WTC11 (cell line): ENCODE measurements around the gene SNX13. TPM values are rescaled to one million over a fixed set of nuclear protein-coding genes. Genes with fewer than 3 reads are reported as not detected.

Experiments used
- ATAC-seq: fragments of 200-7000 bp; cut with Tn5 transposase; 2 replicates; pipeline ENCODE4 v1.10.0; 2021; ENCODE audit warnings: mild to moderate bottlenecking, moderate library complexity
- CTCF ChIA-PET: fragments of 300-600 bp; sonication (Branson Sonifier 250); formaldehyde crosslinking; loops from one replicate; lab custom pipeline; 2021; ENCODE audit warnings: antibody characterized with exemption; lab: Charles Lee
- POLR2A ChIA-PET: fragments of 350-600 bp; sonication (Branson Sonifier 250); formaldehyde crosslinking; loops from one replicate; lab custom pipeline; 2021; ENCODE audit warnings: antibody characterized with exemption; lab: Charles Lee
- DNase-seq: peaks from one replicate; pipeline ENCODE4 v3.0.0; 2021; ENCODE audit warnings: low spot score
- H3K27ac Mint-ChIP-seq: 2 replicates; pipeline ENCODE4 v1.8.0; 2021; ENCODE audit warnings: mixed read lengths
- H3K27me3 Mint-ChIP-seq: 2 replicates; pipeline ENCODE4 v1.8.0; 2021; ENCODE audit warnings: low read depth, mild to moderate bottlenecking, moderate library complexity, mixed read lengths
- H3K36me3 Mint-ChIP-seq: 2 replicates; pipeline ENCODE4 v1.8.0; 2021; ENCODE audit warnings: mixed read lengths
- H3K4me1 Mint-ChIP-seq: 2 replicates; pipeline ENCODE4 v1.8.0; 2022; ENCODE audit warnings: mixed read lengths
- H3K4me3 Mint-ChIP-seq: 2 replicates; pipeline ENCODE4 v1.8.0; 2021; ENCODE audit warnings: mild to moderate bottlenecking, moderate library complexity, mixed read lengths
- H3K9me3 Mint-ChIP-seq: 2 replicates; pipeline ENCODE4 v1.8.0; 2021; ENCODE audit warnings: mixed read lengths
- E2F1 ChIP-seq: sonication (generic); formaldehyde crosslinking; IDR thresholded peaks from 2 replicates; pipeline ENCODE4 v1.8.0; 2022; ENCODE audit warnings: mild to moderate bottlenecking, missing genetic modification reagents
- FOXJ3 ChIP-seq: sonication (generic); formaldehyde crosslinking; IDR thresholded peaks from 2 replicates; pipeline ENCODE4 v1.9.0; 2021; ENCODE audit warnings: missing genetic modification reagents, mild to moderate bottlenecking, borderline replicate concordance
- FOXP1 ChIP-seq: sonication (generic); formaldehyde crosslinking; IDR thresholded peaks from 2 replicates; pipeline ENCODE4 v1.8.0; 2022; ENCODE audit warnings: missing genetic modification reagents, mild to moderate bottlenecking, moderate library complexity, borderline replicate concordance
- GRHL2 ChIP-seq: fragments of 250-450 bp; sonication (Bioruptor Pico); IDR thresholded peaks from 2 replicates; pipeline ENCODE4 v1.8.0; 2022; ENCODE audit warnings: mild to moderate bottlenecking, moderate library complexity; ENCODE audit not compliant: insufficient replicate concordance, severe bottlenecking
- GTF2I ChIP-seq: fragments of 250-450 bp; sonication (Bioruptor Pico); conservative IDR thresholded peaks from 2 replicates; pipeline ENCODE4 v1.4.0; 2021; ENCODE audit warnings: mild to moderate bottlenecking
- IRF2 ChIP-seq: sonication (generic); formaldehyde crosslinking; IDR thresholded peaks from 2 replicates; pipeline ENCODE4 v1.8.0; 2022; ENCODE audit warnings: low read depth, missing genetic modification reagents, borderline replicate concordance
- JAZF1 ChIP-seq: fragments of 250-450 bp; sonication (Bioruptor Pico); IDR thresholded peaks from 2 replicates; pipeline ENCODE4 v1.9.0; 2021; ENCODE audit warnings: moderate library complexity, mild to moderate bottlenecking, inconsistent platforms
- MAX ChIP-seq: sonication (generic); formaldehyde crosslinking; IDR thresholded peaks from 2 replicates; pipeline ENCODE4 v1.8.0; 2022; ENCODE audit warnings: mild to moderate bottlenecking, missing genetic modification reagents
- OVOL2 ChIP-seq: fragments of 250-450 bp; sonication (Bioruptor Pico); IDR thresholded peaks from 2 replicates; pipeline ENCODE4 v1.9.0; 2021; ENCODE audit warnings: mild to moderate bottlenecking, borderline replicate concordance
- RORB ChIP-seq: fragments of 250-450 bp; sonication (Bioruptor Pico); IDR thresholded peaks from 2 replicates; pipeline ENCODE4 v1.9.0; 2021; ENCODE audit warnings: mild to moderate bottlenecking
- SOX15 ChIP-seq: fragments of 250-450 bp; sonication (Bioruptor Pico); IDR thresholded peaks from 2 replicates; pipeline ENCODE4 v1.9.0; 2021; ENCODE audit warnings: mild to moderate bottlenecking
- TCF7 ChIP-seq: sonication (generic); formaldehyde crosslinking; IDR thresholded peaks from 2 replicates; pipeline ENCODE4 v1.8.0; 2022; ENCODE audit warnings: mild to moderate bottlenecking, low read depth, missing genetic modification reagents, moderate library complexity
- TEAD4 ChIP-seq: sonication (generic); formaldehyde crosslinking; IDR thresholded peaks from 2 replicates; pipeline ENCODE4 v1.8.0; 2022; ENCODE audit warnings: mild to moderate bottlenecking, missing genetic modification reagents
- USF2 ChIP-seq: sonication (generic); formaldehyde crosslinking; IDR thresholded peaks from 2 replicates; pipeline ENCODE4 v1.8.1; 2023; ENCODE audit warnings: mild to moderate bottlenecking, missing genetic modification reagents, moderate library complexity
- ZNF219 ChIP-seq: sonication (generic); formaldehyde crosslinking; IDR thresholded peaks from 2 replicates; pipeline ENCODE4 v1.8.0; 2023; ENCODE audit warnings: missing genetic modification reagents, mild to moderate bottlenecking, borderline replicate concordance
- ZNF232 ChIP-seq: sonication (generic); formaldehyde crosslinking; IDR thresholded peaks from 2 replicates; pipeline ENCODE4 v1.8.0; 2022; ENCODE audit warnings: mild to moderate bottlenecking, missing genetic modification reagents
- ZNF396 ChIP-seq: fragments of 250-450 bp; sonication (Bioruptor Pico); IDR thresholded peaks from 2 replicates; pipeline ENCODE4 v1.8.0; 2021; ENCODE audit warnings: mild to moderate bottlenecking, moderate library complexity, borderline replicate concordance
- ZNF512 ChIP-seq: sonication (generic); formaldehyde crosslinking; IDR thresholded peaks from 2 replicates; pipeline ENCODE4 v1.8.1; 2022; ENCODE audit warnings: missing genetic modification reagents, borderline replicate concordance
- total RNA-seq: library from RNA; stranded (reverse); gene quantifications from 3 replicates; pipeline ENCODE4 v1.2.3, GENCODE V29; 2021
- TF ChIP-seq, protein P1 (sequence below): sonication (generic); formaldehyde crosslinking; IDR thresholded peaks from 2 replicates; pipeline ENCODE4 v1.8.1; 2023; ENCODE audit warnings: mild to moderate bottlenecking, missing genetic modification reagents
- TF ChIP-seq, protein P2 (sequence below): sonication (generic); formaldehyde crosslinking; IDR thresholded peaks from 2 replicates; pipeline ENCODE4 v1.8.1; 2023; ENCODE audit warnings: mild to moderate bottlenecking, missing genetic modification reagents, borderline replicate concordance
- TF ChIP-seq, protein P3 (sequence below): fragments of 250-450 bp; sonication (Bioruptor Pico); IDR thresholded peaks from 2 replicates; pipeline ENCODE4 v1.9.0; 2021; ENCODE audit warnings: mild to moderate bottlenecking
- TF ChIP-seq, protein P4 (sequence below): fragments of 250-450 bp; sonication (Bioruptor Pico); conservative IDR thresholded peaks from 2 replicates; pipeline ENCODE4 v1.9.0; 2021; ENCODE audit warnings: mild to moderate bottlenecking

The SNX13 gene
- total RNA-seq, 1 experiment from 2014 or later: 27.5 TPM

DNA sequence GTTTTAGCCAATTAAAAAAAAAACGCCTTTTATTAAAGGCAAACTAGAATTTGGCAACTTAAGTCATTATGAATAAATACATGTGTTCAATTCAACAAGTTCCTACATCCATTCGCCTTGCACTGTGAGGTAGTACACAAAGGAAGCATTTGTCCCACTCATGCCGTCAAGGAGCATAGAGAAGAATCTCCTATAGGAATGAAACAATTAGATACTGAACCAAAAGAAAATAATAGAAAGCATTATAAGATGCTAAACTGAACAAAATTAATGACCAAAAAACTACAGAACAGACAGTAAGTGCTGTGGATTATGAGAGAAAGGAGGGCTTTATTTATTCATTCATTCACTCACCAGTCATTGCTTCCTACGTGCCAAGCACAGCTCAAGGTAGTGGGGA is 42.2 kb downstream of the SNX13 start (continued):
- TF ChIP-seq, protein P1, sequence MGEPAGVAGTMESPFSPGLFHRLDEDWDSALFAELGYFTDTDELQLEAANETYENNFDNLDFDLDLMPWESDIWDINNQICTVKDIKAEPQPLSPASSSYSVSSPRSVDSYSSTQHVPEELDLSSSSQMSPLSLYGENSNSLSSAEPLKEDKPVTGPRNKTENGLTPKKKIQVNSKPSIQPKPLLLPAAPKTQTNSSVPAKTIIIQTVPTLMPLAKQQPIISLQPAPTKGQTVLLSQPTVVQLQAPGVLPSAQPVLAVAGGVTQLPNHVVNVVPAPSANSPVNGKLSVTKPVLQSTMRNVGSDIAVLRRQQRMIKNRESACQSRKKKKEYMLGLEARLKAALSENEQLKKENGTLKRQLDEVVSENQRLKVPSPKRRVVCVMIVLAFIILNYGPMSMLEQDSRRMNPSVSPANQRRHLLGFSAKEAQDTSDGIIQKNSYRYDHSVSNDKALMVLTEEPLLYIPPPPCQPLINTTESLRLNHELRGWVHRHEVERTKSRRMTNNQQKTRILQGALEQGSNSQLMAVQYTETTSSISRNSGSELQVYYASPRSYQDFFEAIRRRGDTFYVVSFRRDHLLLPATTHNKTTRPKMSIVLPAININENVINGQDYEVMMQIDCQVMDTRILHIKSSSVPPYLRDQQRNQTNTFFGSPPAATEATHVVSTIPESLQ: no peak
- TF ChIP-seq MAX (CRISPR knock-in tag) (no peak), FOXP1 (CRISPR knock-in tag) (no peak), USF2 (CRISPR knock-in tag) (no peak), ZNF232 (CRISPR knock-in tag) (no peak), JAZF1 (CRISPR knock-in tag) (no peak)

DNA sequence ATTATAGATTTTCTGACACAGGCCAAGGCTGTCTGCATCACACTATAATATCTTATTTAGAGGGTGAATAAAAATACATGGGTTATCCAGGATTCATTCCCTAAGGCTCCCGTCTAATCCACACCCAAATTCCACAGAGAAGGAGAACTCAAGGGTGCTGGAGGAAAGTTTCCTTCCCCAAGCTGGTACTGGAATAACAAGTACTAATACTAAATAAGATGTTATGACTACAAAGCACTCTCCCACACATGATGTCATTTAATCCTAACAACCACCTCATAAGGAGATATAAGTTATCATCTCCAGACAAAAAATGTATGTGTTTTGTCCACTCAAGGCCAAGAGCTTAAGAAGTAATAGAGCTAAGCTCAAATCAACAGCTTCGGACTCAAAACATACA is 53.0 kb downstream of the SNX13 start:
- POLR2A ChIA-PET: interaction anchor here (0.6 kb wide), 1 partner anchor 853 kb away, joined by 3 read pairs; no protein-coding TSS in a partner anchor
- peaks cover 18% of the 10 kb centered on the region for H3K36me3 Mint-ChIP-seq
- ATAC-seq: no peak
- CTCF ChIA-PET: no interaction called here
- H3K27ac Mint-ChIP-seq: 0 out of 2 replicates have a peak overlapping the region, but pooled peaks have one; percentile 9
- H3K27me3 Mint-ChIP-seq: no peaks in the 10 kb centered on the region
- no peak overlapping the region for H3K4me3 Mint-ChIP-seq
- peaks cover 13% of the 10 kb centered on the region for H3K4me1 Mint-ChIP-seq
- no peak for DNase-seq
- H3K9me3 Mint-ChIP-seq: no peaks in the 10 kb centered on the region
- TF ChIP-seq E2F1 (CRISPR knock-in tag) (no peak), TCF7 (CRISPR knock-in tag) (no peak), FOXJ3 (CRISPR knock-in tag) (no peak), ZNF219 (CRISPR knock-in tag) (no peak), ZNF396 (CRISPR knock-in tag) (no peak), IRF2 (CRISPR knock-in tag) (no peak), GTF2I (CRISPR knock-in tag) (no peak), RORB (CRISPR knock-in tag) (no peak), ZNF512 (CRISPR knock-in tag) (no peak), TEAD4 (CRISPR knock-in tag) (no peak), OVOL2 (CRISPR knock-in tag) (no peak), SOX15 (CRISPR knock-in tag) (no peak), GRHL2 (CRISPR knock-in tag) (no peak)
- TF ChIP-seq, protein P2, sequence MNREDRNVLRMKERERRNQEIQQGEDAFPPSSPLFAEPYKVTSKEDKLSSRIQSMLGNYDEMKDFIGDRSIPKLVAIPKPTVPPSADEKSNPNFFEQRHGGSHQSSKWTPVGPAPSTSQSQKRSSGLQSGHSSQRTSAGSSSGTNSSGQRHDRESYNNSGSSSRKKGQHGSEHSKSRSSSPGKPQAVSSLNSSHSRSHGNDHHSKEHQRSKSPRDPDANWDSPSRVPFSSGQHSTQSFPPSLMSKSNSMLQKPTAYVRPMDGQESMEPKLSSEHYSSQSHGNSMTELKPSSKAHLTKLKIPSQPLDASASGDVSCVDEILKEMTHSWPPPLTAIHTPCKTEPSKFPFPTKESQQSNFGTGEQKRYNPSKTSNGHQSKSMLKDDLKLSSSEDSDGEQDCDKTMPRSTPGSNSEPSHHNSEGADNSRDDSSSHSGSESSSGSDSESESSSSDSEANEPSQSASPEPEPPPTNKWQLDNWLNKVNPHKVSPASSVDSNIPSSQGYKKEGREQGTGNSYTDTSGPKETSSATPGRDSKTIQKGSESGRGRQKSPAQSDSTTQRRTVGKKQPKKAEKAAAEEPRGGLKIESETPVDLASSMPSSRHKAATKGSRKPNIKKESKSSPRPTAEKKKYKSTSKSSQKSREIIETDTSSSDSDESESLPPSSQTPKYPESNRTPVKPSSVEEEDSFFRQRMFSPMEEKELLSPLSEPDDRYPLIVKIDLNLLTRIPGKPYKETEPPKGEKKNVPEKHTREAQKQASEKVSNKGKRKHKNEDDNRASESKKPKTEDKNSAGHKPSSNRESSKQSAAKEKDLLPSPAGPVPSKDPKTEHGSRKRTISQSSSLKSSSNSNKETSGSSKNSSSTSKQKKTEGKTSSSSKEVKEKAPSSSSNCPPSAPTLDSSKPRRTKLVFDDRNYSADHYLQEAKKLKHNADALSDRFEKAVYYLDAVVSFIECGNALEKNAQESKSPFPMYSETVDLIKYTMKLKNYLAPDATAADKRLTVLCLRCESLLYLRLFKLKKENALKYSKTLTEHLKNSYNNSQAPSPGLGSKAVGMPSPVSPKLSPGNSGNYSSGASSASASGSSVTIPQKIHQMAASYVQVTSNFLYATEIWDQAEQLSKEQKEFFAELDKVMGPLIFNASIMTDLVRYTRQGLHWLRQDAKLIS: no peak
- TF ChIP-seq, protein P3, sequence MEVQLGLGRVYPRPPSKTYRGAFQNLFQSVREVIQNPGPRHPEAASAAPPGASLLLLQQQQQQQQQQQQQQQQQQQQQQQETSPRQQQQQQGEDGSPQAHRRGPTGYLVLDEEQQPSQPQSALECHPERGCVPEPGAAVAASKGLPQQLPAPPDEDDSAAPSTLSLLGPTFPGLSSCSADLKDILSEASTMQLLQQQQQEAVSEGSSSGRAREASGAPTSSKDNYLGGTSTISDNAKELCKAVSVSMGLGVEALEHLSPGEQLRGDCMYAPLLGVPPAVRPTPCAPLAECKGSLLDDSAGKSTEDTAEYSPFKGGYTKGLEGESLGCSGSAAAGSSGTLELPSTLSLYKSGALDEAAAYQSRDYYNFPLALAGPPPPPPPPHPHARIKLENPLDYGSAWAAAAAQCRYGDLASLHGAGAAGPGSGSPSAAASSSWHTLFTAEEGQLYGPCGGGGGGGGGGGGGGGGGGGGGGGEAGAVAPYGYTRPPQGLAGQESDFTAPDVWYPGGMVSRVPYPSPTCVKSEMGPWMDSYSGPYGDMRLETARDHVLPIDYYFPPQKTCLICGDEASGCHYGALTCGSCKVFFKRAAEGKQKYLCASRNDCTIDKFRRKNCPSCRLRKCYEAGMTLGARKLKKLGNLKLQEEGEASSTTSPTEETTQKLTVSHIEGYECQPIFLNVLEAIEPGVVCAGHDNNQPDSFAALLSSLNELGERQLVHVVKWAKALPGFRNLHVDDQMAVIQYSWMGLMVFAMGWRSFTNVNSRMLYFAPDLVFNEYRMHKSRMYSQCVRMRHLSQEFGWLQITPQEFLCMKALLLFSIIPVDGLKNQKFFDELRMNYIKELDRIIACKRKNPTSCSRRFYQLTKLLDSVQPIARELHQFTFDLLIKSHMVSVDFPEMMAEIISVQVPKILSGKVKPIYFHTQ (CRISPR knock-in tag): no peak
- TF ChIP-seq, protein P4, sequence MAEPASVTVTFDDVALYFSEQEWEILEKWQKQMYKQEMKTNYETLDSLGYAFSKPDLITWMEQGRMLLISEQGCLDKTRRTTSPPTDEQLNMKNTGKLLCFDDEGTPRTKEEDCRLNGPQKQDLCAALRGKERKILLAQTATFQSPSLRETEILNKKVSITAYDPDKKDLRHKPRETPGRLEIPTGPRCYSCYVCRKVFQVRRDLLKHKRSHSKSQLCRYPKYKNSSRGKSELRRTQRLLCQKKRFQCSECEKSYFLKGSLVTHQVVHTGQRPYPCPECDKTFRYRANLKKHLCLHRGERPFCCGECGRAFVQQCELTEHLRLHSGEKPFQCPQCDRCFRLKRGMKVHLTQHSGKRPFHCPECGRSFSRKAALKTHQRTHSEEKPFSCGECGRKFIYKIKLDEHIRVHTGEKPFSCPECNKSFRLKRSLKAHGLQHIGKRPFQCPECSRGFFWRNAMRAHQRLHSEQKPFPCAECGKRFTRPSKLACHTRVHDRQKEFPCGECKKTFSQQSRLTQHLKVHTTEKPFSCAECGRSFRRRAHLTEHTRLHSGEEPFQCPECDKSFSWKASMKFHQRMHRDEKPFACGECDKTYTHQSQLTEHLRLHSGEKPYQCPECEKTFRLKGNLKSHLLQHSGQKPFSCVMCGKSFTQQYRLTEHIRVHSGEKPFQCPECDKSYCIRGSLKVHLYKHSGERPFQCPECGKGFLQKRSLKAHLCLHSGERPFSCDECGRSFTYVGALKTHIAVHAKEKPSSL (CRISPR knock-in tag): no peak
